K562 treated with DMSO at 1 percent for 12 hours (cell line): ENCODE data around the gene SKP2. TPM values are rescaled to one million over a fixed set of nuclear protein-coding genes. Genes with fewer than 3 reads are reported as not detected.

Source experiments
- total RNA-seq: library from RNA; unstranded; fragments of 300-600 nt; gene quantifications from 2 replicates; pipeline ENCODE4 v1.2.3, GENCODE V29; 2022; ENCODE audit not compliant: insufficient read depth

Gene SKP2
- total RNA-seq = 14.7 and 40.3 TPM in 2 replicates

GRCh38 chr5:36151434-36152323 is at the start of gene SKP2, which contains the start of gene LMBRD2:
Gene SKP2, plus strand, starts transcription at chr5:36152111. Its CDS starts 152 bp downstream, at chr5:36152263.
Gene LMBRD2, minus strand, starts transcription at chr5:36151887. Its CDS starts 8,538 bp downstream, at chr5:36143349.

Other genes with a start within 250 kb of the SKP2 start
- gene CAPSL, start 213.5 kb upstream of the SKP2 start, total RNA-seq = not detected in 2 replicates
- not detected in 2 replicates for gene UGT3A1, start 160.7 kb upstream of the SKP2 start, total RNA-seq
- gene UGT3A2, start 85.2 kb upstream of the SKP2 start, total RNA-seq = not detected in 2 replicates
- 1.4 and 8.6 TPM in 2 replicates for gene LMBRD2, start 224 bp upstream of the SKP2 start, total RNA-seq
- 5.5 and 15.0 TPM in 2 replicates for gene NADK2, start 89.8 kb downstream of the SKP2 start, total RNA-seq
- not detected in 2 replicates for gene RANBP3L, start 149.8 kb downstream of the SKP2 start, total RNA-seq